IPS DF 19.7 (cell line): ENCODE results near the gene GAS2L1.

Source experiments
- DNase-seq: peaks from one replicate; pipeline ENCODE4 v3.0.0-alpha.2; 2013; ENCODE audit warnings: low read depth, low spot score

GAS2L1 gene

GRCh38 chr22:29275167-29275566 lies 31.3 kb upstream of the GAS2L1 start:
- DNase-seq = no peak

- DNase-seq = no peak
These were observed 30.5 kb upstream of the GAS2L1 start for GRCh38 chr22:29275819-29276565.

GRCh38 chr22:29277927-29278326 lies 28.5 kb upstream of the GAS2L1 start:
- no peak for DNase-seq

- DNase-seq = no peak
These were observed 22.3 kb upstream of the GAS2L1 start for GRCh38 chr22:29284196-29284595.

- no peak for DNase-seq
These were observed 17.6 kb upstream of the GAS2L1 start for GRCh38 chr22:29288837-29289236.

GRCh38 chr22:29290061-29290460 lies 16.4 kb upstream of the GAS2L1 start:
- no peak for DNase-seq

GRCh38 chr22:29291215-29291614 lies 15.2 kb upstream of the GAS2L1 start:
- no peak for DNase-seq

- no peak for DNase-seq
These were observed 14.1 kb upstream of the GAS2L1 start for GRCh38 chr22:29292379-29292778.

GRCh38 chr22:29298641-29299040 lies 7.8 kb upstream of the GAS2L1 start:
- no peak for DNase-seq

- no peak for DNase-seq
These were observed 7.1 kb upstream of the GAS2L1 start for GRCh38 chr22:29299136-29299900.

GRCh38 chr22:29300467-29300806 lies 6.0 kb upstream of the GAS2L1 start:
- no peak for DNase-seq

- no peak for DNase-seq
These were observed 5.4 kb upstream of the GAS2L1 start for GRCh38 chr22:29300807-29301601.

- no peak for DNase-seq
These were observed 4.6 kb upstream of the GAS2L1 start for GRCh38 chr22:29301716-29302401.

GRCh38 chr22:29302402-29302680 lies 4.1 kb upstream of the GAS2L1 start:
- no peak for DNase-seq

- DNase-seq = no peak
These were observed 3.6 kb upstream of the GAS2L1 start for GRCh38 chr22:29302681-29303465.

- DNase-seq = no peak
These were observed 645 bp upstream of the GAS2L1 start for GRCh38 chr22:29305836-29306174.

GRCh38 chr22:29306835-29307595 lies 565 bp downstream of the GAS2L1 start:
- no peak for DNase-seq

GRCh38 chr22:29307596-29308147 lies 1.2 kb downstream of the GAS2L1 start:
- DNase-seq = no peak

GRCh38 chr22:29308148-29308790 lies 1.8 kb downstream of the GAS2L1 start:
- DNase-seq = no peak

GRCh38 chr22:29308791-29309262 lies 2.4 kb downstream of the GAS2L1 start:
- DNase-seq = no peak
